HG02678 (cell line): ENCODE results near the gene NUP43.
"Not testable (repeated sequence)": the region's sequence is repeated elsewhere in the genome, so short reads cannot be mapped to it uniquely, and the experiment has no call there.

ENCODE experiments used
- ATAC-seq: cut with Tn5 transposase; IDR thresholded peaks from one replicate; pipeline ENCODE4 v1.9.1; 2021; ENCODE audit warnings: mild to moderate bottlenecking, moderate library complexity; ENCODE audit not compliant: unreplicated experiment

NUP43 gene

GRCh38 chr6:149698175-149698574 is 48.2 kb downstream of the NUP43 start:
- no peak for ATAC-seq

GRCh38 chr6:149696901-149697300 is 49.4 kb downstream of the NUP43 start:
- ATAC-seq = no peak

- ATAC-seq = no peak
Observed at GRCh38 chr6:149694921-149695320, 51.4 kb downstream of the NUP43 start.

GRCh38 chr6:149691201-149691600 is 55.1 kb downstream of the NUP43 start:
- no peak for ATAC-seq

GRCh38 chr6:149686230-149686629 is 60.1 kb downstream of the NUP43 start:
- ATAC-seq = no peak

- no peak for ATAC-seq
Observed at GRCh38 chr6:149683256-149683859, 63.0 kb downstream of the NUP43 start.

- ATAC-seq = not testable (repeated sequence)
Observed at GRCh38 chr6:149681845-149682244, 64.5 kb downstream of the NUP43 start.

- ATAC-seq = no peak
Observed at GRCh38 chr6:149681209-149681608, 65.1 kb downstream of the NUP43 start.

- no peak for ATAC-seq
Observed at GRCh38 chr6:149680503-149680902, 65.8 kb downstream of the NUP43 start.
